Small intestine (tissue), 7 donors: ENCODE measurements around the gene SV2C. TPM values are rescaled to one million over a fixed set of nuclear protein-coding genes. Genes with fewer than 3 reads are reported as not detected.

Experiments used
- DNase-seq, 2 donors: peaks; one replicate each; pipeline versions ENCODE4 v3.0.0 to v3.0.0-alpha.2; 2013
- FAIRE-seq: peaks from 2 replicates; lab custom pipeline; 2012; peaks lifted over from hg19 to GRCh38; lab: Jason Lieb, UNC
- H3K27ac ChIP-seq, 3 donors: one replicate each; pipeline ENCODE4 v1.5.1; 2013; ENCODE audit warnings: low read length in 2 of 3, mild to moderate bottlenecking in 2 of 3, control low read depth in 1 of 3, inconsistent platforms in 1 of 3, low read depth in 1 of 3, moderate library complexity in 1 of 3
- H3K27me3 ChIP-seq, 3 donors: one replicate each; pipeline ENCODE4 v1.6.1; 2013; ENCODE audit warnings: low read length in 3 of 3, inconsistent platforms in 1 of 3; ENCODE audit not compliant: control insufficient read depth in 3 of 3, insufficient read depth in 3 of 3
- H3K36me3 ChIP-seq, 3 donors: one replicate each; pipeline ENCODE4 v1.6.1; 2013; ENCODE audit warnings: low read length in 3 of 3, inconsistent platforms in 1 of 3, low read depth in 1 of 3, mild to moderate bottlenecking in 1 of 3, moderate library complexity in 1 of 3; ENCODE audit not compliant: control insufficient read depth in 3 of 3, insufficient read depth in 2 of 3
- H3K4me1 ChIP-seq, 3 donors: one replicate each; pipeline ENCODE4 v1.6.1; 2013; ENCODE audit warnings: low read length in 2 of 3, inconsistent platforms in 1 of 3, low read depth in 1 of 3, mild to moderate bottlenecking in 1 of 3, moderate library complexity in 1 of 3; ENCODE audit not compliant: control insufficient read depth in 3 of 3, insufficient read depth in 2 of 3
- H3K4me3 ChIP-seq, 3 donors: one replicate each; pipeline ENCODE4 v1.5.1; 2013; ENCODE audit warnings: low read length in 3 of 3, control low read depth in 1 of 3, inconsistent platforms in 1 of 3, low read depth in 1 of 3, mild to moderate bottlenecking in 1 of 3, moderate library complexity in 1 of 3
- H3K9me3 ChIP-seq, 2 donors: one replicate each; pipeline ENCODE4 v1.6.1; 2013; ENCODE audit warnings: low read depth in 1 of 2, low read length in 1 of 2; ENCODE audit not compliant: control insufficient read depth in 2 of 2, insufficient read depth in 1 of 2
- WGBS, 3 donors: extraction: QIAGEN DNeasy Blood & Tissue Kit; methylation state at CpG; one replicate each; pipeline ENCODE4 v1.1.7; 2013; 5-methylcytosine and 5-hydroxymethylcytosine counted together
- polyA plus RNA-seq, 4 donors: library from polyadenylated mRNA; stranded (reverse) in 3 of 4; unstranded in 1 of 4; fragments of 200-250 nt in 3 of 4; fragments of 120-200 nt in 1 of 4; gene quantifications; one replicate each; pipeline versions ENCODE4 v1.2.1 to v1.2.3, GENCODE V29; 2013
- donor health status: healthy with polysubstance abuse.
- donor health status: control.
- donor health status: control.
- donor health status: Bipolar disorder and iron deficiency.
- donor health status: healthy.

SV2C gene
- polyA plus RNA-seq, 4 donors = 0.03 to 1.6 TPM; not detected in 2

GRCh38 chr5:76379316-76379715 lies 296.1 kb downstream of the SV2C start:
- H3K9me3 ChIP-seq = no peaks in the 10 kb centered on the region
- no peak for DNase-seq
- 58 to 80% (median 68%) methylated on average over 5 of the region's 5 CpGs for WGBS, 3 donors
- H3K36me3 ChIP-seq = no peaks in the 10 kb centered on the region
- FAIRE-seq = no peak
- H3K27me3 ChIP-seq = no peaks in the 10 kb centered on the region
- no peak overlapping the region for H3K27ac ChIP-seq
- H3K4me1 ChIP-seq = peaks cover 0 to 1% (median 0%) of the 10 kb centered on the region in 3 donors
- no peak overlapping the region for H3K4me3 ChIP-seq

GRCh38 chr5:76379855-76380254 lies 296.7 kb downstream of the SV2C start:
- Histone ChIP-seq H3K4me1 (peaks cover 0 to 2% (median 0%) of the 10 kb centered on the region in 3 donors), H3K9me3 (no peaks in the 10 kb centered on the region), H3K4me3 (no peak overlapping the region), H3K27ac (no peak overlapping the region), H3K36me3 (no peaks in the 10 kb centered on the region), H3K27me3 (no peaks in the 10 kb centered on the region)
- no peak for DNase-seq
- 8 to 53% (median 31%) methylated on average over 1 of the region's 1 CpG for WGBS, 3 donors
- FAIRE-seq = no peak

GRCh38 chr5:76380346-76381066 lies 297.3 kb downstream of the SV2C start:
- H3K27me3 ChIP-seq = no peaks in the 10 kb centered on the region
- 70 to 82% (median 74%) methylated on average over 7 of the region's 7 CpGs for WGBS, 3 donors
- no peak overlapping the region for H3K27ac ChIP-seq
- no peak for DNase-seq
- H3K36me3 ChIP-seq = no peaks in the 10 kb centered on the region
- peaks cover 0 to 2% (median 0%) of the 10 kb centered on the region in 3 donors for H3K4me1 ChIP-seq
- H3K4me3 ChIP-seq = no peak overlapping the region
- H3K9me3 ChIP-seq = no peaks in the 10 kb centered on the region
- FAIRE-seq = no peak

GRCh38 chr5:76383126-76383832 lies 300.1 kb downstream of the SV2C start:
- Histone ChIP-seq H3K9me3 (no peaks in the 10 kb centered on the region), H3K27ac (no peak overlapping the region), H3K4me3 (no peak overlapping the region), H3K4me1 (peaks cover 0 to 2% (median 0%) of the 10 kb centered on the region in 3 donors), H3K36me3 (no peaks in the 10 kb centered on the region), H3K27me3 (no peaks in the 10 kb centered on the region)
- no peak for FAIRE-seq
- DNase-seq = no peak
- 85 to 87% (median 85%) methylated on average over 4 of the region's 4 CpGs for WGBS, 3 donors

- no peak for DNase-seq
- no peak overlapping the region for H3K27ac ChIP-seq
- no peak for FAIRE-seq
- H3K9me3 ChIP-seq = no peaks in the 10 kb centered on the region
- no peaks in the 10 kb centered on the region for H3K27me3 ChIP-seq
- H3K4me1 ChIP-seq = peaks cover 0 to 2% (median 0%) of the 10 kb centered on the region in 3 donors
- H3K4me3 ChIP-seq = no peak overlapping the region
- WGBS, 3 donors = 9 to 48% (median 27%) methylated on average over 4 of the region's 4 CpGs
- no peaks in the 10 kb centered on the region for H3K36me3 ChIP-seq
Observed at GRCh38 chr5:76384189-76384588, 301.0 kb downstream of the SV2C start.

GRCh38 chr5:76384705-76385104 lies 301.5 kb downstream of the SV2C start:
- H3K36me3 ChIP-seq = no peaks in the 10 kb centered on the region
- peaks cover 0 to 2% (median 0%) of the 10 kb centered on the region in 3 donors for H3K4me1 ChIP-seq
- H3K4me3 ChIP-seq = no peak overlapping the region
- H3K27me3 ChIP-seq = no peaks in the 10 kb centered on the region
- FAIRE-seq (no peak), DNase-seq (no peak)
- H3K9me3 ChIP-seq = no peaks in the 10 kb centered on the region
- 81 to 88% (median 88%) methylated on average over 3 of the region's 3 CpGs for WGBS, 3 donors
- H3K27ac ChIP-seq = no peak overlapping the region

- Histone ChIP-seq H3K27ac (no peak overlapping the region), H3K4me1 (peaks cover 0 to 2% (median 0%) of the 10 kb centered on the region in 3 donors), H3K9me3 (no peaks in the 10 kb centered on the region), H3K36me3 (no peaks in the 10 kb centered on the region), H3K27me3 (no peaks in the 10 kb centered on the region), H3K4me3 (no peak overlapping the region)
- DNase-seq = no peak
- WGBS, 3 donors = 85 to 95% (median 94%) methylated on average over 5 of the region's 5 CpGs
- no peak for FAIRE-seq
Observed at GRCh38 chr5:76385540-76385939, 302.4 kb downstream of the SV2C start.

- Histone ChIP-seq H3K27me3 (no peaks in the 10 kb centered on the region), H3K4me3 (no peak overlapping the region), H3K4me1 (peaks cover 0 to 2% (median 0%) of the 10 kb centered on the region in 3 donors), H3K27ac (no peak overlapping the region), H3K36me3 (no peaks in the 10 kb centered on the region), H3K9me3 (no peaks in the 10 kb centered on the region)
- DNase-seq = peak in 1 of 2 donors; percentile 92
- FAIRE-seq = no peak
- 8 to 56% (median 29%) methylated on average over 5 of the region's 5 CpGs for WGBS, 3 donors
Observed at GRCh38 chr5:76386360-76386759, 303.2 kb downstream of the SV2C start.
